NK-92 (cell line): ENCODE data around the gene KLHDC10.
"Not testable (repeated sequence)": the region's sequence is repeated elsewhere in the genome, so short reads cannot be mapped to it uniquely, and the experiment has no call there.

Experiments used
- DNase-seq: peaks from one replicate; lab custom pipeline; 2025; ENCODE audit not compliant: unreplicated experiment; lab: John Stamatoyannopoulos, UW

KLHDC10 gene

GRCh38 chr7:130114776-130115175, 44.4 kb downstream of the KLHDC10 start:
- no peak for DNase-seq

GRCh38 chr7:130118294-130118693, 48.0 kb downstream of the KLHDC10 start:
- DNase-seq = no peak

GRCh38 chr7:130118801-130119200, 48.5 kb downstream of the KLHDC10 start:
- no peak for DNase-seq

GRCh38 chr7:130123501-130123900, 53.2 kb downstream of the KLHDC10 start:
- no peak for DNase-seq

GRCh38 chr7:130124711-130125110, 54.4 kb downstream of the KLHDC10 start:
- DNase-seq = no peak

- not testable (repeated sequence) for DNase-seq
Measured at GRCh38 chr7:130126840-130127239, 56.5 kb downstream of the KLHDC10 start.

GRCh38 chr7:130127404-130127803, 57.1 kb downstream of the KLHDC10 start:
- DNase-seq = no peak

GRCh38 chr7:130127821-130128317, 57.5 kb downstream of the KLHDC10 start:
- no peak for DNase-seq

GRCh38 chr7:130129011-130129411, 58.7 kb downstream of the KLHDC10 start:
- DNase-seq = no peak

GRCh38 chr7:130131191-130131834, 61.0 kb downstream of the KLHDC10 start:
- no peak for DNase-seq

- DNase-seq = no peak
Measured at GRCh38 chr7:130131964-130132875, 61.9 kb downstream of the KLHDC10 start.

GRCh38 chr7:130133029-130133782, 62.9 kb downstream of the KLHDC10 start:
- DNase-seq = no peak

- no peak for DNase-seq
Measured at GRCh38 chr7:130134106-130134636, 63.8 kb downstream of the KLHDC10 start.

GRCh38 chr7:130134726-130135125, 64.4 kb downstream of the KLHDC10 start:
- DNase-seq = no peak

GRCh38 chr7:130135208-130136205, 65.2 kb downstream of the KLHDC10 start:
- DNase-seq = no peak

- DNase-seq = no peak
Measured at GRCh38 chr7:130136579-130137167, 66.3 kb downstream of the KLHDC10 start.

- no peak for DNase-seq
Measured at GRCh38 chr7:130137207-130137606, 66.9 kb downstream of the KLHDC10 start.

GRCh38 chr7:130139193-130139960, 69.0 kb downstream of the KLHDC10 start:
- no peak for DNase-seq
